H9 (cell line): ENCODE data around the gene MLYCD. TPM values are rescaled to one million over a fixed set of nuclear protein-coding genes. Genes with fewer than 3 reads are reported as not detected.

Experiments used
- DNase-seq: peaks from one replicate; pipeline ENCODE4 v3.0.0-alpha.2; 2017
- H2AFZ ChIP-seq: one replicate; pipeline ENCODE4 v1.6.1; 2013; ENCODE audit warnings: mild to moderate bottlenecking, low read length, control low read depth, moderate library complexity
- H2AK5ac ChIP-seq: 2 replicates; pipeline ENCODE4 v1.6.1; 2013; ENCODE audit warnings: low read length, control low read depth, mixed read lengths; ENCODE audit not compliant: insufficient read length
- H2BK120ac ChIP-seq: one replicate; pipeline ENCODE4 v1.6.1; 2013; ENCODE audit warnings: low read depth, mild to moderate bottlenecking, low read length, control low read depth, inconsistent platforms; ENCODE audit not compliant: poor library complexity, severe bottlenecking
- H2BK12ac ChIP-seq: 2 replicates; pipeline ENCODE4 v1.6.1; 2013; ENCODE audit warnings: low read length, control low read depth, mixed read lengths, low read depth; ENCODE audit not compliant: insufficient read length
- H2BK15ac ChIP-seq: 2 replicates; pipeline ENCODE4 v1.6.1; 2013; ENCODE audit warnings: low read depth, low read length, control low read depth
- H2BK20ac ChIP-seq: one replicate; pipeline ENCODE4 v1.6.1; 2013; ENCODE audit warnings: low read depth, mild to moderate bottlenecking, low read length, control low read depth, inconsistent platforms; ENCODE audit not compliant: poor library complexity, severe bottlenecking
- H2BK5ac ChIP-seq: 2 replicates; pipeline ENCODE4 v1.6.1; 2013; ENCODE audit warnings: low read length, control low read depth, mixed read lengths; ENCODE audit not compliant: insufficient read length
- H3K14ac ChIP-seq: 2 replicates; pipeline ENCODE4 v1.6.1; 2013; ENCODE audit warnings: low read length, control low read depth; ENCODE audit not compliant: insufficient read depth
- H3K18ac ChIP-seq: 2 replicates; pipeline ENCODE4 v1.6.1; 2013; ENCODE audit warnings: low read depth, mild to moderate bottlenecking, mixed read lengths, low read length, control low read depth; ENCODE audit not compliant: insufficient read length
- H3K23ac ChIP-seq: 2 replicates; pipeline ENCODE4 v1.6.1; 2013; ENCODE audit warnings: low read length, control low read depth, mixed read lengths, low read depth; ENCODE audit not compliant: insufficient read length
- H3K23me2 ChIP-seq: 2 replicates; pipeline ENCODE4 v1.6.1; 2013; ENCODE audit warnings: low read depth, mild to moderate bottlenecking, mixed read lengths, low read length, control low read depth; ENCODE audit not compliant: insufficient read length, poor library complexity, severe bottlenecking
- H3K27ac ChIP-seq: 2 replicates; pipeline ENCODE4 v1.5.1; 2013; ENCODE audit warnings: low read length, control low read depth, mixed read lengths, low read depth; ENCODE audit not compliant: insufficient read length
- H3K27me3 ChIP-seq: 2 replicates; pipeline ENCODE4 v1.6.1; 2013; ENCODE audit warnings: low read length, control low read depth, inconsistent platforms; ENCODE audit not compliant: insufficient read depth
- H3K4ac ChIP-seq: 2 replicates; pipeline ENCODE4 v1.6.1; 2013; ENCODE audit warnings: low read depth, mild to moderate bottlenecking, control low read depth, inconsistent platforms, low read length, moderate library complexity
- H3K4me1 ChIP-seq: 2 replicates; pipeline ENCODE4 v1.6.1; 2013; ENCODE audit warnings: low read length, control low read depth, inconsistent platforms; ENCODE audit not compliant: insufficient read depth
- H3K4me2 ChIP-seq: 2 replicates; pipeline ENCODE4 v1.6.1; 2013; ENCODE audit warnings: low read length, control low read depth, mixed read lengths; ENCODE audit not compliant: insufficient read length, insufficient read depth
- H3K56ac ChIP-seq: 2 replicates; pipeline ENCODE4 v1.6.1; 2013; ENCODE audit warnings: low read depth, mild to moderate bottlenecking, mixed read lengths, low read length, control low read depth; ENCODE audit not compliant: insufficient read length
- H3K79me1 ChIP-seq: 2 replicates; pipeline ENCODE4 v1.6.1; 2013; ENCODE audit warnings: low read depth, mild to moderate bottlenecking, moderate library complexity, low read length, control low read depth, inconsistent platforms; ENCODE audit not compliant: insufficient read depth, poor library complexity, severe bottlenecking
- H3K79me2 ChIP-seq: 2 replicates; pipeline ENCODE4 v1.6.1; 2013; ENCODE audit warnings: low read length, control low read depth, inconsistent platforms; ENCODE audit not compliant: insufficient read depth
- H3K9ac ChIP-seq: 2 replicates; pipeline ENCODE4 v1.6.1; 2013; ENCODE audit warnings: low read length, control low read depth, mixed read lengths; ENCODE audit not compliant: insufficient read length; ENCODE audit errors: extremely low read depth
- H3K9me3 ChIP-seq: one replicate; pipeline ENCODE4 v1.6.1; 2013; ENCODE audit warnings: low read depth, low read length, inconsistent platforms; ENCODE audit not compliant: control insufficient read depth
- H3T11ph ChIP-seq: one replicate; pipeline ENCODE4 v1.6.1; 2013; ENCODE audit warnings: mild to moderate bottlenecking, low read length, control low read depth, inconsistent platforms
- H4K20me1 ChIP-seq: one replicate; pipeline ENCODE4 v1.6.1; 2013; ENCODE audit not compliant: control insufficient read depth, insufficient read length, insufficient read depth
- H4K5ac ChIP-seq: 2 replicates; pipeline ENCODE4 v1.6.1; 2013; ENCODE audit warnings: low read depth, mild to moderate bottlenecking, mixed read lengths, low read length, control low read depth; ENCODE audit not compliant: insufficient read length
- H4K8ac ChIP-seq: replicated peaks from 2 replicates; pipeline ENCODE4 v1.6.1; 2013; ENCODE audit warnings: low read length, control low read depth, mixed read lengths, low read depth; ENCODE audit not compliant: insufficient read length
- H4K91ac ChIP-seq: 2 replicates; pipeline ENCODE4 v1.6.1; 2013; ENCODE audit warnings: low read depth, mild to moderate bottlenecking, moderate library complexity, mixed read lengths, low read length, control low read depth; ENCODE audit not compliant: insufficient read length
- H3K27ac Mint-ChIP-seq, 3 experiments: 2 replicates in 2 of 3; 3 replicates in 1 of 3; pipeline ENCODE4 v1.8.0; 2020 to 2021; ENCODE audit warnings: mixed read lengths in 3 of 3, mild to moderate bottlenecking in 1 of 3, moderate library complexity in 1 of 3
- H3K27me3 Mint-ChIP-seq: 2 replicates; pipeline ENCODE4 v1.8.0; 2021; ENCODE audit warnings: low read depth, mild to moderate bottlenecking, moderate library complexity, mixed read lengths
- H3K36me3 Mint-ChIP-seq, 3 experiments: 2 replicates in 2 of 3; 3 replicates in 1 of 3; pipeline ENCODE4 v1.8.0; 2020 to 2021; ENCODE audit warnings: low read depth in 3 of 3, mixed read lengths in 3 of 3; ENCODE audit not compliant: insufficient read depth in 1 of 3
- H3K4me1 Mint-ChIP-seq, 2 experiments: 2 replicates each; pipeline ENCODE4 v1.8.0; 2020; ENCODE audit warnings: mixed read lengths in 2 of 2
- H3K4me3 Mint-ChIP-seq, 2 experiments: 2 replicates in 1 of 2; 3 replicates in 1 of 2; pipeline ENCODE4 v1.8.0; 2020 to 2021; ENCODE audit warnings: mild to moderate bottlenecking in 2 of 2, mixed read lengths in 2 of 2, moderate library complexity in 1 of 2
- H3K9me3 Mint-ChIP-seq, 2 experiments: 2 replicates in 1 of 2; 3 replicates in 1 of 2; pipeline ENCODE4 v1.8.0; 2020; ENCODE audit warnings: mild to moderate bottlenecking in 2 of 2, mixed read lengths in 2 of 2, moderate library complexity in 1 of 2
- WGBS: extraction: QIAGEN DNeasy Blood & Tissue Kit; methylation state at CpG from one replicate; pipeline ENCODE4 v1.1.7; 2013; ENCODE audit warnings: missing lambda C conversion rate, low lambda C conversion rate, mixed read lengths; ENCODE audit not compliant: insufficient read length; ENCODE audit errors: extremely low coverage; 5-methylcytosine and 5-hydroxymethylcytosine counted together
- total RNA-seq: library from RNA; stranded (reverse); gene quantifications from 2 replicates; pipeline ENCODE4 v1.2.1, GENCODE V29; 2021
- TF ChIP-seq, protein P1 (sequence below): fragments of 200-600 bp; sonication (generic); conservative IDR thresholded peaks from 3 replicates; pipeline ENCODE4 v1.8.0; 2021; ENCODE audit warnings: antibody characterized with exemption, mild to moderate bottlenecking

The MLYCD gene
- total RNA-seq, 1 experiment from 2014 or later, result 7.1 TPM

DNA sequence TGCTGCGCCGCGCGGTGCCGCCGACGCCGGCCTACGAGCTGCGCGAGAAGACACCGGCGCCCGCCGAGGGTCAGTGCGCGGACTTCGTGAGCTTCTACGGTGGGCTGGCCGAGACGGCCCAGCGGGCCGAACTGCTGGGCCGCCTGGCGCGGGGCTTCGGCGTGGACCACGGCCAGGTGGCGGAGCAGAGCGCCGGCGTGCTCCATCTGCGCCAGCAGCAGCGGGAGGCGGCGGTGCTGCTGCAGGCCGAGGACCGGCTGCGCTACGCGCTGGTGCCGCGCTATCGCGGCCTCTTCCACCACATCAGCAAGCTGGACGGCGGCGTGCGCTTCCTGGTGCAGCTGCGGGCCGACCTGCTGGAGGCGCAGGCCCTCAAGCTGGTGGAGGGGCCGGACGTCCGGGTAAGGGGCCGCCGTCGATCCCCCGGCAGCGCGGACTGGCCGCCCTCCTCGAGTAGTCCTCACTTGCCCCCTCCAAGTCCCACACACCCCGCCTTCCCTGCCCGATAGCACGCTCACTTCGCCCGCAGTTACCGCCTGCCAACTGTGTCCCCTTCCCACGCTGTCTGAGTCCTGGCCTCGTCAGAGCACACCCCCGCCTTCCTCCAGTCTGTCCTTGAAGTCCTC lies 470 bp downstream of the MLYCD start:
- H3K4me3 Mint-ChIP-seq, result peak overlapping the region; percentile 85 to 87
- H3K36me3 Mint-ChIP-seq, result no peaks in the 10 kb centered on the region; a peak in 1 of 7 replicates
- no peak overlapping the region for H3K23ac ChIP-seq
- H2BK12ac ChIP-seq, result no peak overlapping the region
- H3K9me3 Mint-ChIP-seq, result no peaks in the 10 kb centered on the region; a peak in 1 of 5 replicates
- no peaks in the 10 kb centered on the region for H3K27me3 ChIP-seq
- H3K18ac ChIP-seq, result no peak overlapping the region
- TF ChIP-seq, protein P1, sequence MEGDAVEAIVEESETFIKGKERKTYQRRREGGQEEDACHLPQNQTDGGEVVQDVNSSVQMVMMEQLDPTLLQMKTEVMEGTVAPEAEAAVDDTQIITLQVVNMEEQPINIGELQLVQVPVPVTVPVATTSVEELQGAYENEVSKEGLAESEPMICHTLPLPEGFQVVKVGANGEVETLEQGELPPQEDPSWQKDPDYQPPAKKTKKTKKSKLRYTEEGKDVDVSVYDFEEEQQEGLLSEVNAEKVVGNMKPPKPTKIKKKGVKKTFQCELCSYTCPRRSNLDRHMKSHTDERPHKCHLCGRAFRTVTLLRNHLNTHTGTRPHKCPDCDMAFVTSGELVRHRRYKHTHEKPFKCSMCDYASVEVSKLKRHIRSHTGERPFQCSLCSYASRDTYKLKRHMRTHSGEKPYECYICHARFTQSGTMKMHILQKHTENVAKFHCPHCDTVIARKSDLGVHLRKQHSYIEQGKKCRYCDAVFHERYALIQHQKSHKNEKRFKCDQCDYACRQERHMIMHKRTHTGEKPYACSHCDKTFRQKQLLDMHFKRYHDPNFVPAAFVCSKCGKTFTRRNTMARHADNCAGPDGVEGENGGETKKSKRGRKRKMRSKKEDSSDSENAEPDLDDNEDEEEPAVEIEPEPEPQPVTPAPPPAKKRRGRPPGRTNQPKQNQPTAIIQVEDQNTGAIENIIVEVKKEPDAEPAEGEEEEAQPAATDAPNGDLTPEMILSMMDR, result no peak
- no peak overlapping the region for H3K56ac ChIP-seq
- no peak overlapping the region for H3K4ac ChIP-seq
- H3K79me2 ChIP-seq, result no peaks in the 10 kb centered on the region
- no peak overlapping the region for H4K5ac ChIP-seq
- no CpG with 5 or more reads among the region's 73 CpGs for WGBS
- no peak overlapping the region; the same call in 1 of the 2 replicates for H3K14ac ChIP-seq
- no peaks in the 10 kb centered on the region for H4K20me1 ChIP-seq
- no peak overlapping the region for H3T11ph ChIP-seq
- H2BK20ac ChIP-seq, result no peak overlapping the region
- H3K23me2 ChIP-seq, result peaks cover 8% of the 10 kb centered on the region
- peaks cover 2% of the 10 kb centered on the region for H3K27me3 Mint-ChIP-seq
- no peaks in the 10 kb centered on the region for H3K9me3 ChIP-seq
- peak overlapping the region; percentile 65 for H3K4me2 ChIP-seq
- no peak overlapping the region for H2BK15ac ChIP-seq
- peak overlapping the region in 2 of 3 experiments; percentile 55 to 77; a peak in 3 of 7 replicates for H3K27ac Mint-ChIP-seq
- no peak overlapping the region for H4K91ac ChIP-seq
- no peak overlapping the region for H2AFZ ChIP-seq
- H4K8ac ChIP-seq, result no peak overlapping the region
- peaks cover 16% of the 10 kb centered on the region in 2 experiments for H3K4me1 Mint-ChIP-seq
- H2BK120ac ChIP-seq, result no peak overlapping the region
- DNase-seq, result peak; percentile 58
- peak overlapping the region; percentile 12 for H3K9ac ChIP-seq
- peaks cover 2% of the 10 kb centered on the region for H3K79me1 ChIP-seq
- H3K27ac ChIP-seq, result no peak overlapping the region
- no peak overlapping the region for H2AK5ac ChIP-seq
- H2BK5ac ChIP-seq, result no peak overlapping the region
- H3K4me1 ChIP-seq, result peaks cover 2% of the 10 kb centered on the region; the same call in 1 of the 2 replicates
